GM12892 (cell line): ENCODE measurements around the gene PDE8A.
A peak's percentile ranks its signal among the peaks of the same experiment; 100 is the strongest.
"Not testable (repeated sequence)": the region's sequence is repeated elsewhere in the genome, so short reads cannot be mapped to it uniquely, and the experiment has no call there.

Experiments
- DNase-seq: peaks from one replicate; pipeline ENCODE4 v3.0.0; 2011; ENCODE audit not compliant: insufficient read length
- FAIRE-seq: peaks from 2 replicates; lab custom pipeline; 2011; peaks lifted over from hg19 to GRCh38; lab: Jason Lieb, UNC
- POLR2A ChIP-seq: IDR thresholded peaks from 2 replicates; pipeline ENCODE4 v1.6.1; 2011; ENCODE audit warnings: low read depth, low read length, control low read depth
- POLR2AphosphoS5 ChIP-seq: IDR thresholded peaks from 2 replicates; pipeline ENCODE4 v1.6.1; 2011; ENCODE audit warnings: low read depth, low read length, control low read depth
- TAF1 ChIP-seq: IDR thresholded peaks from 2 replicates; pipeline ENCODE4 v1.6.1; 2011; ENCODE audit warnings: low read depth, mild to moderate bottlenecking, control low read depth, low read length, borderline replicate concordance

Gene PDE8A

GRCh38 chr15:85009435-85009834, 27.8 kb downstream of the PDE8A start:
- DNase-seq (no peak), FAIRE-seq (peak; percentile 40)
- TF ChIP-seq POLR2AphosphoS5 (no peak), TAF1 (no peak), POLR2A (no peak)

GRCh38 chr15:85010071-85010385, 28.4 kb downstream of the PDE8A start:
- DNase-seq: no peak
- no peak for FAIRE-seq
- TF ChIP-seq TAF1 (no peak), POLR2A (no peak), POLR2AphosphoS5 (no peak)

- no peak for FAIRE-seq
- TF ChIP-seq POLR2A (no peak), POLR2AphosphoS5 (no peak), TAF1 (no peak)
These were observed 28.9 kb downstream of the PDE8A start for GRCh38 chr15:85010386-85011159.

GRCh38 chr15:85011160-85011571, 29.5 kb downstream of the PDE8A start:
- FAIRE-seq (peak; percentile 42), DNase-seq (no peak)

More at GRCh38 chr15:85010386-85011159, 28.9 kb downstream of the PDE8A start:
- DNase-seq: no peak

GRCh38 chr15:85011724-85012123, 30.1 kb downstream of the PDE8A start:
- not testable (repeated sequence) for FAIRE-seq, DNase-seq

More at GRCh38 chr15:85011160-85011571, 29.5 kb downstream of the PDE8A start:
- no peak for TF ChIP-seq TAF1
- TF ChIP-seq POLR2AphosphoS5: no peak
- no peak for TF ChIP-seq POLR2A

- TF ChIP-seq POLR2A (no peak), POLR2AphosphoS5 (no peak), TAF1 (no peak)
- FAIRE-seq (no peak), DNase-seq (no peak)
These were observed 32.1 kb downstream of the PDE8A start for GRCh38 chr15:85013785-85014184.

GRCh38 chr15:85014932-85015331, 33.3 kb downstream of the PDE8A start:
- DNase-seq (no peak), FAIRE-seq (no peak)
- TF ChIP-seq POLR2AphosphoS5: no peak

GRCh38 chr15:85016275-85016674, 34.6 kb downstream of the PDE8A start:
- DNase-seq: no peak
- no peak for FAIRE-seq
- no peak for TF ChIP-seq POLR2AphosphoS5
- no peak for TF ChIP-seq POLR2A
- no peak for TF ChIP-seq TAF1

GRCh38 chr15:85019815-85020590, 38.3 kb downstream of the PDE8A start:
- no peak for TF ChIP-seq POLR2A
- no peak for TF ChIP-seq TAF1
- TF ChIP-seq POLR2AphosphoS5: no peak
- no peak for FAIRE-seq
- DNase-seq: no peak

GRCh38 chr15:85021409-85021808, 39.8 kb downstream of the PDE8A start:
- DNase-seq: no peak

GRCh38 chr15:85022860-85023403, 41.3 kb downstream of the PDE8A start:
- no peak for TF ChIP-seq POLR2AphosphoS5
- no peak for TF ChIP-seq TAF1
- no peak for TF ChIP-seq POLR2A
- no peak for FAIRE-seq
- DNase-seq: no peak

More at GRCh38 chr15:85021409-85021808, 39.8 kb downstream of the PDE8A start:
- no peak for FAIRE-seq
- TF ChIP-seq POLR2A (no peak), POLR2AphosphoS5 (no peak), TAF1 (no peak)

- FAIRE-seq (no peak), DNase-seq (no peak)
- TF ChIP-seq POLR2AphosphoS5 (no peak), POLR2A (no peak), TAF1 (no peak)
These were observed 42.3 kb downstream of the PDE8A start for GRCh38 chr15:85024003-85024402.
